Activated effector memory CD4-positive, alpha-beta T cell treated with anti-CD3 and anti-CD28 coated beads, Interleukin-2, amount 50 U/mL, for 16 hours (primary cell): ENCODE measurements around the gene SLC43A1.
"Not testable (repeated sequence)": the region's sequence is repeated elsewhere in the genome, so short reads cannot be mapped to it uniquely, and the experiment has no call there.

Experiments
- DNase-seq: peaks from one replicate; pipeline ENCODE4 v3.0.0-alpha.2; 2020

The SLC43A1 gene

DNA sequence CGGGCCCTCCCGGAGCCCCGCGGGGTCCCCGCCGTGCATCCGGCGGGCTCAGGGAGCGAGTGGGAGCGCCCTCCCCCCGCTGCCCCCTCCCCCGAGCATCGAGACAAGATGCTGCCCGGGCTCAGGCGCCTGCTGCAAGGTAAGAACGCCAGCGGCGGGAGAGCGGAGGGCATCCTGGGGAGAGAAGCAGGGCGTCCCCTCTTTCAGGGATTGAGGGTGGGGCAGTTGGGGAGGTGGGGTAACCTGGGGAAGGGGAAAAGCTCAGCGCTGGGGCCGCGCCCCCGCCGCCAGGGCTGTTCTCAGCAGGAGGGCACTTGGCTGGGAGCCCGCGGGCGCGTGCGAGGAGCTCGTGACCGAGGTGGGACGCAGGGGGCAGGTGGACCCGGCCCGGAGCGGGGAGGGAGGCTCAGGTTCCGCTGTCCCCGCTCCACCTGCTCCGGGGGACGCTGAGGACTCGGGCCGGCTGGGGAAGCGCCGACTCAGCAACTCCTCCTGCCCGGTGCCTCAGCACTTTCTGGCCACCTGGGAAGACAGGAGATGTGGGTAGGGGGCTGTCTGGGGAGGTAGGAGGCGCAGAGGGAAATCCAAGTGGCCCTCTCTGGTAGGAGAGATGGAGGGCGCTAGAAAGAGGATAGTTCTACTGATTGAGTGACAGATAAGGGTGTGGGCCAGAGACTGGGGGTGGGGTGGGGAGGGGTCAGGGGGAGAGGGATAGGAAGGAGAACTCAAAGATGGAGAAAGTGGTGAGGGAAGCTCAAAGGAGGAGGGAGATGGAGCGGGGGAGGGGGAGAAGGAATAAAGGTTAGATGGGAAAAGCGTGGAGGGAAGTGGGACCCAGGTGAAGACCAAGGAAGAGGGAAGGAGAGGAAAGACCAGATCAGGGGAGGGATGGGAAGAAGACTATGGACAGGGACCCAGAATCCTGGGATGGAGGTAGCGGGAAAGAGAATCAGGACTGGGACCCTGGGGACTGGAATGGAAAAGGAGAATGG, 54.4 kb downstream of the SLC43A1 start:
- no peak for DNase-seq

DNA sequence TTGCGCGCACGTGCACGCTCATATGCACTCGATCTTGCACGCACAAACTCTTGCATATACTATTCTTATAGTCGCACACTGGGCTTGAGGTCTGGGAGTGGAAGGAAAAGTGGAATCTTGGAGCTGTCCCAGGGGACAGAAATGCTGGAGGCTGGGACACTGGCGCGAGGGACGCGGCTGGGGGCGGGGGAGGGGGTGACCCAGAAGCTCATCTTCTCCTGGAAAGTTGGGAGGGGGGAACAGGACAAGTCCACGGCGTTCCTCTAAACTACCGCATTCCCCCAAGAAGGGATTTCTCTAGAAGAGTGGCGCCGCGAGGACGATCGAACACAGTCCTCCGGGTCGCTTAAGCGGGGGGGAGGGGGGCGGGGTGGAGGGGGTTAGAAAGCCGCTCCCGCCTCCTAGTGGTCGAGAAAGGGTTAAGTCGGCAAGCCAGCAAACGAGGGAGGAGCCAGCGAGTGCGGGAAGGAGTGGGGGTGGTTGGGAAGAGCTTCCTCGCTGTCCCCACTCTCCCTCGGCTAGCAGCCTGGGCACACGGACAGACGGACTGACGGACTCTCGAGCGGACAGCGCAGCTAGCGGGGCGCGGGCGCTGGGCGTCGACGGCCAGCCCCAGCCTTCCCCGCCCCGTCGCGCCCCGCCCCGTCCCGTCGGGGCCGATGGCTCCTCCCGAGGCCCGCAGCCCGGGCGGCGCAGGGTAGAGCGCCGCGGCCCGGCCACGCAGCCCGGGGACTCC, 55.3 kb downstream of the SLC43A1 start, which contains the start of gene RTN4RL2:
RTN4RL2 (plus strand) TSS at position 507 of the 736 bp plus-strand sequence. CDS start 338 bp downstream, outside the sequence.
- peak; percentile 76 for DNase-seq

DNA sequence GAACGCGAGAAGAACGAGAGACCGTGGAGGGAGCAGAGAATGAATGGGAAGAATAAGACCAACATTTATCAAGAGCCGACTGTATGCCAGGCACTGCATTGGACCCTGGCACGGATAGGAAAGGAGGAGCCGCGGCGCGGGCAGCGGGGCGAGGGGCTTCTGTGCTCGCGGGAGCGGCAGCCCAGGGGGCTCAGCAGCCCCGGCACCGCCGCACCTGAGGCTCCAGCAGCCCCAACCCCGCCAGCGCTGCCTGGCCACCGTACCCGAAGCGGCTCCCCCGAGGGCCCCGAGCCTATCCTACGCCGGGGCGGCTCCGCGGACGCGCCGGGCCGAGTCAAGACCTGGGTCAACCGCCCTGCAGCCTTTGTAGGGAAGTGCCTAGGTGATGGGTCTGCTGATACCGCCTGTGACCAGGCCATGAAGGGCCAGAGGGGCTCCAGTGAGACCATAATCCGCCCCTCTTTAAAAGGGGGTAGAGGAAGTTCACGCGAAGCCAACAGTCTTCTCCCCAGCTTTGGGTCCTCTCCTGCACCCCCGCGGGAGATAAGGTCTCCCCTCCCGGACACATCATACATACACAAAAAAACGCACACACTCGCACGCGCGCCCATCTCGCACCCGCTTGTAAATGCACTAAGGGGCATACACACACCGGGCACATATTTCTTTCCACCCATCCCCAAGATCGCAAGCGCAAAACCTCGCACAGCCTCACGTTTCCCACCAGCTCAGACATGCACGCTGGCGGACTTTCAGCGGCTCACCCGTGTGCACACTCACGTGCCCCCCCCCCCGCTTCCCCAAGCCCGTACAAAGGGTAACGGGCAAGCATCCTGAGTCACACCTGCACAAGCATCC, 56.1 kb downstream of the SLC43A1 start:
- peak; percentile 68 for DNase-seq

DNA sequence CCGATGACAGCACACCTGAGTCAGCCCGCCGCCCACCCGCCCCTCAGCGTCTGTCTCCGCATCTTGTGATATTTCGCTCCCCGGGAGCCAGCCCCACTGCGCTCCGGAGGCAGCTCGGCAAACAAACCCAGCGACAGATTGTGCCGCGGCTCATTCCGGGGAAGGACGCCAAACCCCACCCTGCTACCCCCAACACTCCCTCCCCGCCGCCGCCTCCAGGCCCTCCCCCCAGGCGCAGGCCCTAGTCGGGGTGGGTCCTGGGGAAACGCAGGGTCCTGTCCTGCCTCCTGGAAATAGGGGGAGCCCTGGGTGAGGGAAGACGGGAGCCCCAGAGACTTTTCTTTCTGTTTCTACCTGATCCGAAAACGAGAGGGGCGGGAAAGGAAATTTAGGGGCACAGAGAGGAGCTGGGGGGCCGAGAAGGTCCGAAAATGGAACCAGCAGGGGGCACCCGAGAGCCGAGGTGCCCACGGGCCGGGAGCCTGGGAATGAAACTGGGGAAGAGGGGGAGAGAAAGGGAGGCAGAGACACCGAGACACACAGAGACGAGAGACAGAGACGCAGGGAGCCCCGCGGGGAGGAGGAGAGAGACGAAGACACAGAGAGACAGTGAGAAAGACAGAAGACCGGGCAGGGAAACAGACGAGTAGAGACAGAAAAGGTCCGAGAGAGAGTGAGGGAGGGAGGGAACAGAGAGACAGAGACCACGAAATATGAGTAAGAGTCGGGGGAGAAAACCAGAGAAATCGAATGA, 56.9 kb downstream of the SLC43A1 start:
- peak; percentile 85 for DNase-seq

DNA sequence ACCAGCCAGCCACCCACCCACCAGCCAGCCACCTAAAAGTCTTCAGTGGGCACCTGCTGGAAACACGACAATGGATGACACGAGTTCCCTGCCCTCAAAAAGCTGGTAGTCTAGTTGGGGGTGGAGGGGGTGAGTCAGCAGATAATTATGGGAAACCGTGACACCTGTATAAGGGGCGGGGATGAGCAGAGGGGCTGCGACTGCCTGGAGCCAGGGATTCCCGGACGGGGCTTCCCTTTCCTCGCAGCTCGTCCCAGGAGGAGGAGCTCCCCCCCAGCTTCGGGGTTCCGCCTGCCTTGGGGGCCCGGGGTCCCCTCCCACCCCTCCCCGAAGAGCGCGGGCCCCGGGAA, 57.5 kb downstream of the SLC43A1 start:
- no peak for DNase-seq

DNA sequence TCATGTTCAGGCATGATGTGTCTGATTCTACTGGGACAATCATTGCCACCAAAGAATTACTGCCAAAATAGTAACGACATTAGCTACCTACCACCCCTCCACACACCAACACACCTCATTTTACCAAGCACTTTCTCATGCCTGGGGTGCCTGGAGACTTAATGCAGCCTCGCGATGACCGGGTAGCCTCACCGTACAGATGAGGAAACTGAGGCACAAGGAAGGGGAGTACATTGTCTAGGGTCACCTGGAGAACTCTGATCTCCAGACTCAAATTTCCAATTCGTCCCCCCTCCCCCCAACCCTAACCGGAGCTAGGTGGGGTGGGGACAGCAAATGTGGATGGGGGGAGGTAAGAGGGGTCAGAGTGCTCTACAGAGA, 57.9 kb downstream of the SLC43A1 start:
- no peak for DNase-seq

DNA sequence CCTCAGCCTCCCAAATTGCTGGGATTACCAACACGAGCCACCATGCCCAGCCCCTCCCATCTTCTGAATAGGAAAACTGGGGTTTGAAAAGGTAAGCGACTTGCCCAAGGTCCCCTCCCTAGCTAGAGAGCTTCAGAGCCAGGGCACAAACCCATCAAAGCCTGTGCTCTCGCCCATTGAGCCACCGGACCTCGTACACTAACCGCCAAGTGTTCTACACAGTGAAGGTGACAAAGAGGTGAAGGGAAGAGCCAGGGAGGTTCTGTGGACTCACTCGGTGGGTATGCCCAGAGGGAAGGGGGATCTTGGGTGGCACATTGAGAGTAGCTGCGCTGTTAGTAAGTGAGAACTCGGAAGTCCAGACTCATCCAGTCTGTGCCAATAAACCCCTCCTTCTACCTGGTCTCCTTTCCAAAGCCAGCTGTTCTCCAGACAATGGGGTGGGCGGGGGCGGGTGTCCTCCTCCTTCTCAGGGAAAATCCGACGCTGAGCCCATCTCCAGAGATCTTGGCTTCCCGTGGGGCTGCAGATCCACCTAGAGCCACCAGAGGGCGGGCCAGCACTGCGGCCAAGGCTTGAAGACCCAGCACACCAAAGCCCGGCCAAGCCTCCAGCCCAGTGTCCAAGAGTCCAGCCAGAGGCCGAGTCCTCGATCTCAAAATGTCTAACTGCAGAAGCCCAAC, 58.4 kb downstream of the SLC43A1 start:
- DNase-seq, result peak; percentile 91

DNA sequence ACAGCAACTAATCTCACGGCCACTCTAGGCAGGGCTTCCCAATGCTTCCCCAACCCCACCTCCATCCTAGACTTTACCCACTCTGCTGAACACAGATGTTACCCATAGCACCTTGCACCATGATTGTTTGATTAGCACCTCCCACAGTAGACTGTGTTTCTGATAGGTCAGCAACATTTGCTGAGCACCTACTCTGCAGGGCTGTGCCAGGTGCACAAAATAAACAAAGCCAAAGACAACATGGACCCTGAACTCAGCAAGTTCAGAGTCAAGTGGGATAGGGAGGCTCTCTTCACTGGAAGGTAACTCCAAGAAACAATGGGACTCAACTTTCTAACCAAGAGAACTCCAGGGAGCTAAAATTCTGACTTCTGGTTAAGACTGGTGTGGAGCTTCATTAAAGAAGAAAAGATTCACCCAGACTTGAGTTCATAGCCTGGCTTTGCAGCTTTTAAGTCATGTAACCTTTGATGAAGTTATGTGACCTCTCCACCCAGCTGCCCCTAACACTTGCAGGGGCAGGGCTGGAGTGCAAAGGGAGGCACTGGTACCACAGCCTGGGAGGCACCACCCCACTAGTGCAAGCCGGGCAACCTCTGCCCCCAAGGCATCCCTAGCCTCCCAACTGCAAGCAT, 61.8 kb downstream of the SLC43A1 start:
- DNase-seq, result no peak

DNA sequence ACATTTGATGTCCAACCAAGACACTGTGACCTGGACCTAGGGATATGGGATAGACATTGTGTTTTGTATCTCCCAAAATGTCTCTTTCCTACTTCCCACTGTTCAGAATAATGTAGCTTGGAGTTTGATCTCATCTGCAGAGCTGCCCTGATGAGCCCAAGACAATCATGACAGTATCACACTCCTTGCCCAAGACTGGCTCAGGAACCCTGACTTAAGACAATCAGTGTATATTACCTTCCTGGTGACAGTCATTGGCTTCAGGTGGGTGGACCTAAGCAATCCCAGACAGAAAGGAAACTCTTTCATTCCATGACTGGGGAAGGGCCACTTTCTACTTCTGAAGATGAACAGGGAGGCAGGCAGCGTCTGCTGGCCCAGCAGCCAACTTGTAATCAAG, 69.4 kb downstream of the SLC43A1 start:
- DNase-seq, result no peak

DNA sequence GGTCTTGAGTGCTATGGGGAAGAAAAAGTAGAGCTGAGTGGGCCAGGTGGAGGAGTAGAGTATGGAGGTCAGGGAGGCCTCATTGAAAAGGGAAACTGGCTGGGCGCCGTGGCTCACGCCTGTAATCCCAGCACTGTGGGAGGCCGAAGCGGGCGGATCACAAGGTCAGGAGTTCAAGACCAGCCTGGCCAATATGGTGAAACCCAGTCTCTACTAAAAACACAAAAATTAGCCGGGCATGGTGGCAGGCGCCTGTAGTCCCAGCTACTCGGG, 70.4 kb downstream of the SLC43A1 start:
- not testable (repeated sequence) for DNase-seq

DNA sequence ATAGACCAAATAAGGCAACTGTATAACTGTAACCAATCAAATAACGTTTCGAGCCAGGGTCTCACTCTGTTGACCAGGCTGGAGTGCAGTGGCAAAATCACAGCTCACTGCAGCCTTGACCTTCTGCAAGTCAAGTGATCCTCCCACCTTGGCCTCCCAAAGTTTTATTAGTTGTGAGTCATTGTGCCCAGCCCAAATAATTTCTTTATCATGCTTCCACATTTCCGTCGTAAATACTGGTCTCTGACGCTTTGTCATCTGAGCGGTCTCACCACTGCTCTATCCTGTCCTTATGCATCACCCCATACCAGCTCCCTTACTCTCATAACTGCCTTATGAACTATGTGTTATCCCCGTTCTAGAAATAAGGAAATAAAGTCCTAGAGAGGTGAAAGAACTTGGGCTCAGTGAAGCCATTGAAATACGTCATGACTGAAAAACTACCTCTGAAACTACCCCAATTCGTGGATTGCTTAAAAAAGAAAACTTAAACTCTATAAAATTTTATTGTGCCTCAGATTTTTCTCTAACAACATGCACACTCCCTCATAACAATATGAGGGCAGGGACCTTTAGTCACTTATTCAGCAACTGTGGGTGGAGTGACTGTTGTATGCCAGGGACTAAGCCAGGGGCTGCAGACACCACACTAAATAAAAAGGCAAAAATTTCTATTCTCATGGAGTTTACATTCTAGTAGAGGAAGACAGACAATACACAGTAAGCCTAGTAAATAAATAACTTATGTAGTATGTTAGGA, 71.0 kb downstream of the SLC43A1 start:
- no peak for DNase-seq

DNA sequence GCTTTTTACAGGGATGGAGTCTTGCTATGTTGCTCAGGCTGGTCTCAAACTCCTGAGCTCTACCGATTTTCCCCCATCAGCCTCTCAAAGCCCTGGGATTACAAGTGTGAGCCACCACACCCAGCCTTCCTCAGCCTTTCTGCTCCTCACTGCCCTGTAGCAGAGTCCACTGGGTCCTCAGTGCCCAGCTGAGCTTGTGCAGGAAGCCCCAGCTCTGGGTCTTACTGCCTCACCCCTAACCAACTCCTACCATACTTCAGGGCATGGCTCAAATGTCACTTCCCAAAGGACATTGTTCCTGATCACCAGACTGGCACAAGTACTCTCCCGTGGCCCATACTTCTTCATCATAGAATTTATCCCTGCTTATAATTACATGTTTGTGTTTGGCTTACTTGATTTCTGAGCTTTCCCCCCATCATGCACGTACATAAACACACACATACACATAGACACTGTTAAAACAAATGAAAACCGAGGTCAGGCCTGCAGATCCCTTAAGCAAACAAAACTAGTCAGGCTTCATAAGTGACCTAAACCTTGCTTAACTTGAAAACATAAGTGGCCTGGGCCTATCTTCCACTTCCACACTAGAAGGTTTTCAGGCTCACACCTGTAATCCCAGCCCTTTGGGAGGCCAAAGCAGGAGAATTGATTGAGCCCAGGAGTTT, 74.6 kb downstream of the SLC43A1 start:
- DNase-seq, result no peak

DNA sequence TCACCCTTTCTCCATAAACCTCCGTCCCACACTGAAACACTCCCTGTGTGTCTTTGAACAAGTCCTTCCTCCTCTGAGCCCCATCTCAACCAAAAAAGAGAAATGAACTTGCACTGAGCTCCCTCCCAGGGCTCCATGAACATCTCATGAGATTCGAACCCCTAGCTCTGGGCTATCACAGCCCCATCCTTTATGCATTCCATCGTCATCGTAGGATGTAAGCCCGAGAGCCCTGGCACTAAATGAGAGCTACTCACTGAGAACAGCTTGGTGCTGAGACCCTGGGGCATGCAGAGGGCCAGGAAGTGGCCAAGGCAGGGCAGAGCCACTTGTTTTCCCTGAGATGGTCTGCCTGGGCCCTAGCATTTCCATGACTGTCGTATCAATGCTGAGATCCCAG, 75.7 kb downstream of the SLC43A1 start:
- DNase-seq, result peak; percentile 46

DNA sequence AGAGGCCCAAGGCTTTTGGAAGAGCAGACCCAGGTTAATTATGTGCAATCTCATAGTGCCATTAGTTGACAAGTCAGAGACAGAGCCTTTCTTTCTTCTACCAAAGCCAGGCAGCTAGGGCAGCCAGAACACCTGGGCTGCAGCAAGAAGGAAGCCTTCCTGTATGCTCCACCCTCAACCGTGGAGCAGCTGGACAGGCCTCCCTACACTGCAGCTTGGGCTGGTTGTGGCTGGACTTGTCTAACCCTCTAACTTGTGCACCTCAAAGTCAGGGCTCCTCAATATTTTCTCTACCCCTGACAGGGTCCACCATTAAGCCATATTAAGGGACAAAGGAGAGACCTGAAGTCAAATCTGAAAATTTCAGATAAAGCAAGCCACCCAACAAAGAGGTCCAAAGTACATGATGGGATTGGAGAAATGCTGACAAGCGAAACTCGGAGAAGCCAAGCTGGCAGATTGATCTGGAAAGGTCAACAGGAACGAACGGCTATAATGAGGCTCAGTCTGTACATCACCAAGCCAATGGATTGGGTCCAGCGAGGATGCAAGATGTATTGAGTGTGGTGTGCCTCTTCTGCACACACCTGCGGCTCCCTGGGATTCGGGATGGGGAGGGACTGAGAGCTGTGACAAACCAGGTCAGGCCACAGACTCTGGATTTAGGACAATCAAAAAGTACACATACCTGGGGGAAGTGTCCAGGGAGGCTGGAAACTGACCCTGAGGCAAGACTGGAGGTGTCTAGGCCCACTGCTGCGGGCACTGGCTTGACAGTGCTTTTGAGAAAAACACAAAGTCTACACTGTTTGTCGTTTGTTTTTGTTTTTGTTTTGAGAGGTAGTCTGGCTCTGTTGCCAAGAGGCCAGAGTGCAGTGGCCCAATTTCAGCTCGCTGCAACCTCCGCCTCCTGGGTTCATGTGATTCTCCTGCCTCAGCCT, 76.9 kb downstream of the SLC43A1 start:
- DNase-seq, result peak; percentile 30

DNA sequence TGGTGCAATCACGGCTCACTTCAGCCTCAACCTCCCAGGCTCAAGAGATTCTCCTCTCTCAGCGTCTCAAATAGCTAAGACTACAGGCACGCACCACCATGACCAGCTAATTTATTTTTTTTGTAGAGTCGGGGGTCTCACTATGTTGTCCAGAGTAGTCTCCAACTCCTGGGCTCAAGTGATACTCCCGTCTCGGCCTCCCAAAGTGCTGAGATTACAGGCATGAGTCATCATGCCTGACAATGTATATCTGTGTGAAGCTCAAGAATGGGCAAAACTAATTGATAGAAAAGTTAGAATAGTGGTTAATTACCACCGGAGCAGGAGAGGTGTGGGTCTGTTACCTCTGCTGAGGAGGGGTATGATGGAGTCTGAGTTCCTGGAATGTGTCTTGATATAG, 79.5 kb downstream of the SLC43A1 start:
- no peak for DNase-seq

DNA sequence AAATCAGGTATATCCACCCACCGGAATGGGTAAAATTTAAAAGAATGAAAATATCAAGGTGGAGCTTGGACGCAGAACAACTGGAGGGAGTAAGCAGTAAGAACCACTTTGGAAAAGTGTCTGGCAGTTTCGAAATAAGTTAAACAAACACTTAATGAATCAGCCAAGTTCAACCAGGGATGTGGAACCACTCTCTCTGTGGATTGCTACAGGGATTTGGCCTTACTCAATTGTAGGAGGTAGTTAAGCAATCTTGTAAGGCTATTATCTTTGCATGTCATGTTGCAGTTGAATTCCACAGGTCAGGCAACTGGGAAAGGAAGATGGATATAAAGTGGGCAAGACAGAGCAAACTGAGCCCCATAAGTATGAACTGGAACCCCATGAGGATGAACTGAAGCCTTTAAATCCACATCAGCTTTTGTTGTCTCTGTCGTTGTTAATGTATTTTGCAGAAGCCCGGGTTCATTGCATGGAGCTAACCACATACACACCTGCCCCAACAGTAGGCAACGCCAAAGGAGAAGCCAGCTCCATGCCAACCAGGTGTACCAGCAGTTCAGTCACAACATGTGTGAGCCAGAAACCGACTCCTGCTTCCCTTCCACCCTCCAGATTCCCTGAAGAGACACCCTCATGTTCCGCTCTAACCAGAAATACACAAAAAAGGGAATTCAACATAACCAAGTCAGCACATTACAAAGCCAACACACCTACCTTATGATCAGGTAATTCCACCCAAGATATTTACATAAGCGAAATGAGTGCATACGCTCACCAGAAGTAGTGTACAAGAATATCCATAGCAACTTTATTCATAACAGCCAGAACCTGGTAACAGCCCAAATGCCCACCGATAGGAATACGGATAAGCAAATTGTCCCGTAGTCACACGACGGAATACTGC, 80.6 kb downstream of the SLC43A1 start:
- DNase-seq, result peak; percentile 41
